ENCODE data around the gene CORO6. TPM values are rescaled to one million over a fixed set of nuclear protein-coding genes. Genes with fewer than 3 reads are reported as not detected.

CORO6 gene
- total and polyA plus RNA-seq, 2 of the 13 experiments (the other 11 are each of a cell fraction or from before 2014, with no cell fraction given), result 0.42 to 0.82 TPM

GRCh38 chr17:29615492-29616299 is 7.0 kb downstream of the CORO6 start (continued):
- TF ChIP-seq PRDM15 (CRISPR knock-in tag; IDR thresholded peaks at IDR 0.05) (no peak), REL (CRISPR knock-in tag; conservative IDR thresholded peaks at IDR 0.05) (no peak), FOXC1 (CRISPR knock-in tag; IDR thresholded peaks at IDR 0.05; ENCODE audit: borderline replicate concordance) (peak; percentile 74; the same call in 1 of the 2 replicates), TBX2 (CRISPR knock-in tag; IDR thresholded peaks at IDR 0.05; ENCODE audit: borderline replicate concordance) (peak; percentile 8; the same call in 1 of the 2 replicates), STAT6 (CRISPR knock-in tag; IDR thresholded peaks at IDR 0.05; ENCODE audit: borderline replicate concordance) (no peak), ZNF274 (CRISPR knock-in tag; IDR thresholded peaks at IDR 0.05) (peak; percentile 77), TAF1 (CRISPR knock-in tag; IDR thresholded peaks at IDR 0.05) (peak; percentile 47; the same call in 1 of the 2 replicates), ZBTB33 (CRISPR knock-in tag; IDR thresholded peaks at IDR 0.05) (no peak), ZGPAT (CRISPR knock-in tag; IDR thresholded peaks at IDR 0.05) (0 out of 2 replicates have a peak, but pooled peaks have one; percentile 17), THAP9 (CRISPR knock-in tag; IDR thresholded peaks at IDR 0.05; ENCODE audit: borderline replicate concordance) (peak; percentile 24; the same call in 1 of the 2 replicates)
- TF ChIP-seq, protein P1, sequence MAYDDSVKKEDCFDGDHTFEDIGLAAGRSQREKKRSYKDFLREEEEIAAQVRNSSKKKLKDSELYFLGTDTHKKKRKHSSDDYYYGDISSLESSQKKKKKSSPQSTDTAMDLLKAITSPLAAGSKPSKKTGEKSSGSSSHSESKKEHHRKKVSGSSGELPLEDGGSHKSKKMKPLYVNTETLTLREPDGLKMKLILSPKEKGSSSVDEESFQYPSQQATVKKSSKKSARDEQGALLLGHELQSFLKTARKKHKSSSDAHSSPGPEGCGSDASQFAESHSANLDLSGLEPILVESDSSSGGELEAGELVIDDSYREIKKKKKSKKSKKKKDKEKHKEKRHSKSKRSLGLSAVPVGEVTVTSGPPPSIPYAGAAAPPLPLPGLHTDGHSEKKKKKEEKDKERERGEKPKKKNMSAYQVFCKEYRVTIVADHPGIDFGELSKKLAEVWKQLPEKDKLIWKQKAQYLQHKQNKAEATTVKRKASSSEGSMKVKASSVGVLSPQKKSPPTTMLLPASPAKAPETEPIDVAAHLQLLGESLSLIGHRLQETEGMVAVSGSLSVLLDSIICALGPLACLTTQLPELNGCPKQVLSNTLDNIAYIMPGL (CRISPR knock-in tag; IDR thresholded peaks at IDR 0.05; ENCODE audit: borderline replicate concordance in 1 of 2, low read depth in 1 of 2), result 0 out of 4 replicates have a peak, but pooled peaks of 1 of the 2 experiments have one; percentile 31
